HepG2 (cell line): ENCODE data around the gene ADGRB2. TPM values are rescaled to one million over a fixed set of nuclear protein-coding genes. Genes with fewer than 3 reads are reported as not detected.

Source experiments
- CREB1 ChIP-seq, 2 experiments: fragments of 450-650 bp in 1 of 2; IDR thresholded peaks; 2 replicates each; pipeline ENCODE4 v1.6.1; 2016 to 2017; ENCODE audit warnings: control low read depth in 1 of 2, mild to moderate bottlenecking in 1 of 2, missing compliant biosample characterization in 1 of 2, missing genetic modification characterization in 1 of 2
- DPF2 ChIP-seq: sonication (generic); formaldehyde crosslinking; IDR thresholded peaks from 2 replicates; pipeline ENCODE4 v1.4.0; 2020; ENCODE audit warnings: mild to moderate bottlenecking, low read depth, missing genetic modification reagents, borderline replicate concordance
- PBX3 ChIP-seq: sonication (generic); formaldehyde crosslinking; IDR thresholded peaks from 2 replicates; pipeline ENCODE4 v1.8.1; 2023; ENCODE audit warnings: missing genetic modification reagents, inconsistent platforms, borderline replicate concordance
- PRDM4 ChIP-seq: sonication (generic); formaldehyde crosslinking; IDR thresholded peaks from 2 replicates; pipeline ENCODE4 v1.9.0; 2021; ENCODE audit warnings: missing genetic modification reagents, borderline replicate concordance
- RARA ChIP-seq: IDR thresholded peaks from 2 replicates; pipeline ENCODE4 v1.6.1; 2016; ENCODE audit warnings: missing genetic modification reagents, missing compliant biosample characterization
- SMARCE1 ChIP-seq: fragments of 450-650 bp; IDR thresholded peaks from 2 replicates; pipeline ENCODE4 v1.6.1; 2017; ENCODE audit warnings: borderline replicate concordance
- SRSF4 ChIP-seq: fragments of 200-400 bp; formaldehyde crosslinking; IDR thresholded peaks from one replicate; pipeline ENCODE4 v1.6.1; 2018; ENCODE audit warnings: mild to moderate bottlenecking, low read depth, low read length, moderate library complexity; ENCODE audit not compliant: poor library complexity, severe bottlenecking
- TBX2 ChIP-seq: sonication (generic); formaldehyde crosslinking; IDR thresholded peaks from 2 replicates; pipeline ENCODE4 v1.5.0; 2020; ENCODE audit warnings: missing genetic modification reagents, mild to moderate bottlenecking, borderline replicate concordance
- ZBTB39 ChIP-seq: sonication (generic); formaldehyde crosslinking; IDR thresholded peaks from 2 replicates; pipeline ENCODE4 v1.5.0; 2020; ENCODE audit warnings: missing genetic modification reagents
- ZNF3 ChIP-seq: IDR thresholded peaks from 2 replicates; pipeline ENCODE4 v1.7.0; 2017; ENCODE audit warnings: inconsistent platforms
- ZNF331 ChIP-seq: sonication (generic); formaldehyde crosslinking; IDR thresholded peaks from 2 replicates; pipeline ENCODE4 v1.4.0; 2020; ENCODE audit warnings: missing genetic modification reagents
- ZNF333 ChIP-seq: sonication (generic); formaldehyde crosslinking; IDR thresholded peaks from 2 replicates; pipeline ENCODE4 v1.4.0; 2020; ENCODE audit warnings: mild to moderate bottlenecking, missing genetic modification reagents, borderline replicate concordance
- ZNF580 ChIP-seq: IDR thresholded peaks from 2 replicates; pipeline ENCODE4 v1.6.1; 2016; ENCODE audit warnings: low read depth, borderline replicate concordance
- ZNF83 ChIP-seq: sonication (generic); formaldehyde crosslinking; IDR thresholded peaks from 2 replicates; pipeline ENCODE4 v1.4.0; 2020; ENCODE audit warnings: missing genetic modification reagents, mild to moderate bottlenecking, borderline replicate concordance
- polyA plus RNA-seq, 8 experiments: library from polyadenylated mRNA; depleted of rRNA in 3 of 8; stranded (reverse) in 7 of 8; unstranded in 1 of 8; fragments of >200 nt; fragmentation: Illumina TruSeq in 4 of 8; extraction: Trizol in 4 of 8; gene quantifications; 2 replicates each; pipeline versions ENCODE4 v1.2.1 to v1.2.3, GENCODE V29; 2011 to 2016; ENCODE audit warnings: low read depth in 4 of 8, missing spikeins in 1 of 8, mixed read lengths in 1 of 8; ENCODE audit not compliant: insufficient read depth in 1 of 8
- total RNA-seq, 5 experiments: library from RNA; depleted of rRNA; stranded (reverse); fragments of >200 nt; fragmentation: Illumina TruSeq; extraction: Trizol; gene quantifications; 2 replicates each; pipeline ENCODE4 v1.2.3, GENCODE V29; 2016; ENCODE audit warnings: low read depth in 1 of 5

ADGRB2 gene
- total and polyA plus RNA-seq, 2 of the 13 experiments (the other 11 are each of a cell fraction or from before 2014, with no cell fraction given), result 0.03 to 0.09 TPM

GRCh38 chr1:31715087-31715872 lies 48.9 kb downstream of the ADGRB2 start (continued):
- TF ChIP-seq ZBTB39 (CRISPR knock-in tag) (no peak), PRDM4 (CRISPR knock-in tag) (peak; percentile 25; the same call in 1 of the 2 replicates), DPF2 (CRISPR knock-in tag) (peak; percentile 57; the same call in 1 of the 2 replicates), CREB1 (IDR thresholded peaks at IDR 0.05) (no peak), CREB1 (CRISPR knock-in tag; IDR thresholded peaks at IDR 0.05) (peak; percentile 65; the same call in 1 of the 2 replicates), ZNF3 (no peak), RARA (peak; percentile 12; the same call in 1 of the 2 replicates), SRSF4 (no peak), ZNF333 (no peak), TBX2 (CRISPR knock-in tag) (peak; percentile 63; the same call in 1 of the 2 replicates), SMARCE1 (no peak), ZNF580 (peak; percentile 70; the same call in 1 of the 2 replicates), PBX3 (CRISPR knock-in tag) (no peak), ZNF83 (CRISPR knock-in tag) (peak; percentile 79; the same call in 1 of the 2 replicates), ZNF331 (peak; percentile 48)
